CD4-positive, CD25-positive, alpha-beta regulatory T cell (primary cell): Measurements from ENCODE around the gene RIMBP2. TPM values are rescaled to one million over a fixed set of nuclear protein-coding genes. Genes with fewer than 3 reads are reported as not detected.

Experiments
- ATAC-seq, 2 donors: fragments of 150-1000 bp; cut with Tn5 transposase; one replicate each; pipeline ENCODE4 v1.10.0; 2021; ENCODE audit warnings: low read depth in 2 of 2, moderate number of reproducible peaks in 2 of 2, moderate library complexity in 1 of 2
- DNase-seq, 3 donors: peaks; one replicate each; pipeline versions ENCODE4 v3.0.0 to v3.0.0-alpha.2; 2012 to 2022; ENCODE audit warnings: mixed read lengths in 1 of 3
- H3K27ac ChIP-seq: one replicate; pipeline ENCODE4 v1.7.0; 2013; ENCODE audit warnings: mild to moderate bottlenecking, low read length; ENCODE audit not compliant: insufficient read depth, poor library complexity, severe bottlenecking
- H3K27me3 ChIP-seq: one replicate; pipeline ENCODE4 v1.7.0; 2013; ENCODE audit warnings: low read length; ENCODE audit not compliant: control insufficient read depth, insufficient read depth
- H3K36me3 ChIP-seq: one replicate; pipeline ENCODE4 v1.7.0; 2013; ENCODE audit warnings: mild to moderate bottlenecking, low read length, moderate library complexity; ENCODE audit not compliant: control insufficient read depth, insufficient read depth
- H3K4me1 ChIP-seq: 2 replicates; pipeline ENCODE4 v1.7.0; 2013; ENCODE audit warnings: mild to moderate bottlenecking, low read length; ENCODE audit not compliant: insufficient read depth, control insufficient read depth, poor library complexity, severe bottlenecking
- H3K4me3 ChIP-seq: one replicate; pipeline ENCODE4 v1.7.0; 2013; ENCODE audit warnings: low read depth, mild to moderate bottlenecking, low read length, moderate library complexity
- H3K9me3 ChIP-seq, 2 experiments: 1 replicate in 1 of 2; 2 replicates in 1 of 2; pipeline ENCODE4 v1.7.0; 2013; ENCODE audit warnings: low read length in 2 of 2, mild to moderate bottlenecking in 1 of 2, moderate library complexity in 1 of 2; ENCODE audit not compliant: control insufficient read depth in 2 of 2
- H3K27ac Mint-ChIP-seq, 3 donors: one replicate each; pipeline ENCODE4 v1.8.0; 2020 to 2022; ENCODE audit warnings: mild to moderate bottlenecking in 3 of 3, mixed read lengths in 3 of 3, moderate library complexity in 2 of 3
- H3K27me3 Mint-ChIP-seq: one replicate; pipeline ENCODE4 v1.8.0; 2022; ENCODE audit warnings: mild to moderate bottlenecking, mixed read lengths
- H3K36me3 Mint-ChIP-seq: one replicate; pipeline ENCODE4 v1.8.0; 2020; ENCODE audit warnings: mixed read lengths
- H3K4me1 Mint-ChIP-seq, 4 donors: one replicate each; pipeline ENCODE4 v1.8.0; 2020 to 2022; ENCODE audit warnings: mixed read lengths in 4 of 4, mild to moderate bottlenecking in 1 of 4
- H3K4me3 Mint-ChIP-seq, 4 donors: one replicate each; pipeline ENCODE4 v1.8.0; 2020 to 2022; ENCODE audit warnings: mild to moderate bottlenecking in 4 of 4, mixed read lengths in 4 of 4, moderate library complexity in 3 of 4
- H3K9me3 Mint-ChIP-seq, 7 donors: one replicate each; pipeline ENCODE4 v1.8.0; 2020 to 2022; ENCODE audit warnings: mixed read lengths in 7 of 7, mild to moderate bottlenecking in 3 of 7, moderate library complexity in 2 of 7
- polyA plus RNA-seq, 4 donors: library from polyadenylated mRNA; unstranded; fragments of 300-500 nt; fragmentation: Illumina TruSeq; gene quantifications; one replicate each; pipeline ENCODE4 v1.2.3, GENCODE V29; 2021
- total RNA-seq: library from RNA; stranded (reverse); gene quantifications from one replicate; pipeline ENCODE4 v1.2.3, GENCODE V29; 2022

RIMBP2 gene
- total and polyA plus RNA-seq, 5 donors from 2014 or later, result not detected

DNA sequence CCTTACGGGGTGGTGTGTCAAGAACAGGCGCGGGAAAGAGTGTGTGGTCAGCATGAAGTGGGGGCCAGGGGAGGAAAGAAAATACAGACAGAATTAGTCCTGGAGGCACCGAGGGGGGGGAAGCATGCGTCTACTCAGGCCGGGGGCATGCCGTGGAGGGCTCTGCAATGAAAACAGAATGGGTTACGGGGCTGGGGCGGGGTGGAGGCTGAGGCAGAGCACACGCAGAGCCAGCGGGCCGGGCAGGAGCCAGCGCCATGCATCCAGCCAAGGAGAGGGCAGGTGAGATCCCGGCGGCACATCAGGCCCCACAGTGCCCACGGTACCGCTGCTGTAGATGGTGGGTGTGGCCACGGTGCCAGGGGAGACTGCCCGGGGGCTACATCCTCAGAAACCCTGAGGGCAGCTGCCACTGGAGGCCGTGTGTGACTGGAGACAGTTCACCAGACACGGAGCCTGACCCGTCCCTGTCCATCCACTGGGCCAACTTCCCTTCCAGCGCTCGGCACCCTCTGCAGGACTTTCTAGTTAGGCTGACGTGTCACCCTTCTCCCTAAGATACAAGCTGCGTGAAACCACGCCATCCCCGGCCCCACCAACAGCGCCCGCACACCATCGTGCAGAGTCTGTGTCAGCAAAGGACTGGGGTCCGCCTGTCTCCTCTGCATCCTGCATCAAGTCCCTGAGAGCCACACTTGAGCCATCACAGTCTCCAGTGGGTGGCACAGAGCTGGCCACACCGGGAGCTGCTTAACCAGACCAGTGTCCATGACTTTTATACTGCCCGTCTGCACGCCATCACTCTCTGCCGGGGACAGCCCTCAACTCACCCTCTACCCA lies 291.0 kb downstream of the RIMBP2 start:
- Histone ChIP-seq H3K27ac (no peak overlapping the region), H3K4me1 (no peaks in the 10 kb centered on the region), H3K36me3 (no peaks in the 10 kb centered on the region), H3K4me3 (no peak overlapping the region), H3K27me3 (no peaks in the 10 kb centered on the region), H3K9me3 (no peaks in the 10 kb centered on the region)
- no peaks in the 10 kb centered on the region for H3K36me3 Mint-ChIP-seq
- no peak for ATAC-seq
- no peaks in the 10 kb centered on the region for H3K27me3 Mint-ChIP-seq
- no peaks in the 10 kb centered on the region for H3K4me1 Mint-ChIP-seq
- no peak for DNase-seq
- H3K9me3 Mint-ChIP-seq, result peaks cover 0 to 2% (median 0%) of the 10 kb centered on the region in 7 donors
- H3K27ac Mint-ChIP-seq, result no peak overlapping the region
- H3K4me3 Mint-ChIP-seq, result no peak overlapping the region

GRCh38 chr12:130423991-130424857 lies 291.9 kb downstream of the RIMBP2 start:
- Mint-ChIP-seq H3K36me3 (no peaks in the 10 kb centered on the region), H3K27ac (no peak overlapping the region), H3K9me3 (peaks cover 0 to 2% (median 0%) of the 10 kb centered on the region in 7 donors), H3K4me1 (no peaks in the 10 kb centered on the region), H3K4me3 (no peak overlapping the region), H3K27me3 (no peaks in the 10 kb centered on the region)
- Histone ChIP-seq H3K36me3 (no peaks in the 10 kb centered on the region), H3K4me3 (no peak overlapping the region), H3K27me3 (no peaks in the 10 kb centered on the region), H3K27ac (no peak overlapping the region), H3K9me3 (no peaks in the 10 kb centered on the region), H3K4me1 (no peaks in the 10 kb centered on the region)
- DNase-seq (no peak), ATAC-seq (no peak)

DNA sequence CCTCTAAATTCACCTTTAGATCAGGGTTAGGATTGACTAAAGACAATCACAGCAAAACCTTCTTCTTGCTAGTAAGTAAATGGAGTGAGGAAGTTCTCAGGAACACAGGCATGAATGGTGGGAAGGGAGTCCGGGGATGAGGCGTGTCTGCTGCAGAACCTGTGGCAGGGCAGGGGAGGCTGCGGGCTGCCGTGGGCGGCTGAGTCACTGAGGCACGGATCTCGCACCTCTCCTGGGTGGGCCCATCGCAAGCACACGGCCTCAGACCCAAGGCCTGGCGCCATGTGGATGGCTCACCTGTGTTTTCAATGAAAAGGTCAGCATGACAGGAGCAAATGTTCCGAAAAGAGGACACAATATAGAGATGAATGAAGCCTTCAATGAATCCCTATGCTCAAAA lies 293.0 kb downstream of the RIMBP2 start:
- H3K27me3 Mint-ChIP-seq, result no peaks in the 10 kb centered on the region
- Histone ChIP-seq H3K4me1 (no peaks in the 10 kb centered on the region), H3K4me3 (no peak overlapping the region), H3K27me3 (no peaks in the 10 kb centered on the region), H3K9me3 (no peaks in the 10 kb centered on the region), H3K27ac (no peak overlapping the region), H3K36me3 (no peaks in the 10 kb centered on the region)
- DNase-seq (no peak), ATAC-seq (no peak)
- no peaks in the 10 kb centered on the region for H3K4me1 Mint-ChIP-seq
- H3K9me3 Mint-ChIP-seq, result peaks cover 0 to 2% (median 0%) of the 10 kb centered on the region in 7 donors
- H3K36me3 Mint-ChIP-seq, result no peaks in the 10 kb centered on the region
- no peak overlapping the region for H3K27ac Mint-ChIP-seq
- H3K4me3 Mint-ChIP-seq, result no peak overlapping the region

GRCh38 chr12:130422676-130423075 lies 293.4 kb downstream of the RIMBP2 start:
- no peaks in the 10 kb centered on the region for H3K27me3 Mint-ChIP-seq
- Histone ChIP-seq H3K4me1 (no peaks in the 10 kb centered on the region), H3K27ac (no peak overlapping the region), H3K9me3 (no peaks in the 10 kb centered on the region), H3K27me3 (no peaks in the 10 kb centered on the region), H3K36me3 (no peaks in the 10 kb centered on the region), H3K4me3 (no peak overlapping the region)
- ATAC-seq (no peak), DNase-seq (no peak)
- no peak overlapping the region for H3K27ac Mint-ChIP-seq
- H3K36me3 Mint-ChIP-seq, result no peaks in the 10 kb centered on the region
- no peaks in the 10 kb centered on the region for H3K4me1 Mint-ChIP-seq
- H3K9me3 Mint-ChIP-seq, result peaks cover 0 to 2% (median 0%) of the 10 kb centered on the region in 7 donors
- no peak overlapping the region for H3K4me3 Mint-ChIP-seq

- no peak for DNase-seq
- no peak for ATAC-seq
- H3K9me3 Mint-ChIP-seq, result peaks cover 0 to 2% (median 0%) of the 10 kb centered on the region in 7 donors
- no peaks in the 10 kb centered on the region for H3K36me3 Mint-ChIP-seq
- H3K4me3 ChIP-seq, result no peak overlapping the region
- no peaks in the 10 kb centered on the region for H3K4me1 Mint-ChIP-seq
- no peaks in the 10 kb centered on the region for H3K27me3 ChIP-seq
- H3K27ac ChIP-seq, result no peak overlapping the region
- H3K4me3 Mint-ChIP-seq, result no peak overlapping the region
- no peaks in the 10 kb centered on the region for H3K36me3 ChIP-seq
- H3K27me3 Mint-ChIP-seq, result no peaks in the 10 kb centered on the region
- no peaks in the 10 kb centered on the region for H3K9me3 ChIP-seq
- no peak overlapping the region for H3K27ac Mint-ChIP-seq
- no peaks in the 10 kb centered on the region for H3K4me1 ChIP-seq
Measured at GRCh38 chr12:130421896-130422295, 294.2 kb downstream of the RIMBP2 start.

DNA sequence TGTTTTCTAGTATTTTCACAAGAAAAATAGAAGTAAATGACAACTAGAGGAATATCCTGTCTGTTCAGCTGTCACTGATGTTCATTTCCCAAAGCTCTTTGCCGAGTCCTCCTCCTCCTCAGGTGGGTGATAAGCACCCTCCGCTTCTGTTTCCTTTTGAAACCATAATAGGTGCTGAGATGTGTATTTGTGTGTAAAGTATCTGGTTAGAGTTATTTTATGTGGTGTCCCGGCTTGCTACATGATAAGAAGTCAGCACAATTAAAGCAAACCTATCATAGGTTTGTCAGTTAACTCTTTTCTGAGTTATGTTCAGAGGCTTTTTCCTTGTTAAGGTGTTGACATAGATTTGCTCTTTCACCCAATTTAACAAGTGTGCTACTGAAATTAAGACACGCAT lies 296.0 kb downstream of the RIMBP2 start:
- ATAC-seq, result no peak
- Histone ChIP-seq H3K4me3 (no peak overlapping the region), H3K36me3 (no peaks in the 10 kb centered on the region), H3K27me3 (no peaks in the 10 kb centered on the region), H3K9me3 (no peaks in the 10 kb centered on the region), H3K4me1 (no peaks in the 10 kb centered on the region), H3K27ac (no peak overlapping the region)
- Mint-ChIP-seq H3K4me1 (no peaks in the 10 kb centered on the region), H3K4me3 (no peak overlapping the region), H3K27me3 (no peaks in the 10 kb centered on the region), H3K9me3 (peaks cover 0 to 2% (median 0%) of the 10 kb centered on the region in 7 donors), H3K36me3 (no peaks in the 10 kb centered on the region), H3K27ac (no peak overlapping the region)
- DNase-seq, result no peak

DNA sequence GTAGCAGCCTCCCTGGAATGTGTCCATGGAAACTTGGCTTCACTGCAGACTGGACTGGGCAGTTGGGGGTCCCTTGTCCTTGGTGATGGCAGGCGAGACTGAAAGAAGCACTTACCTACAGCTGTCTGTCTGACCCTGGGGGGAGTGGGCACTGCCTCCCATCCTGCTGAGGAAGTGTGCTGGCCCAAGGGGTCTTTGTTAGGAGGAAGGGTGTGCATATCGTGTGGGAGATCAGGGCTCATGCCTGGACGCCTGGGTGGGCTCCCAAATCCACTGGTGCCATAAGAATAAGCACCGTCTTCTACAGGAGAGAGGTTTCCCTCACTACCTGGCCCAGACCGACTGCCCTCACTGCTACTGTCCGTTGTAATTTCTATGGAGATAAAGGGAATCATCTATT lies 297.0 kb downstream of the RIMBP2 start:
- H3K4me1 Mint-ChIP-seq, result no peaks in the 10 kb centered on the region
- DNase-seq, result no peak
- H3K27ac Mint-ChIP-seq, result no peak overlapping the region

More for the DNA sequence above, 297.0 kb downstream of the RIMBP2 start:
- no peaks in the 10 kb centered on the region for H3K27me3 ChIP-seq
- H3K9me3 ChIP-seq, result no peaks in the 10 kb centered on the region
- no peak overlapping the region for H3K27ac ChIP-seq
- H3K9me3 Mint-ChIP-seq, result peaks cover 0 to 2% (median 0%) of the 10 kb centered on the region in 7 donors
- ATAC-seq, result no peak
- H3K36me3 ChIP-seq, result no peaks in the 10 kb centered on the region
- no peaks in the 10 kb centered on the region for H3K4me1 ChIP-seq
- H3K4me3 ChIP-seq, result no peak overlapping the region
- no peaks in the 10 kb centered on the region for H3K36me3 Mint-ChIP-seq
- H3K27me3 Mint-ChIP-seq, result no peaks in the 10 kb centered on the region
- no peak overlapping the region for H3K4me3 Mint-ChIP-seq
